Endothelial cell of umbilical vein (primary cell): ENCODE data around the gene FTO.

Experiments
- EZH2 ChIP-seq: IDR thresholded peaks from 2 replicates; pipeline ENCODE4 v1.6.1; 2012; ENCODE audit warnings: borderline replicate concordance, low read depth, mild to moderate bottlenecking, moderate library complexity, low read length, inconsistent platforms; ENCODE audit not compliant: severe bottlenecking
- FOS ChIP-seq: IDR thresholded peaks from 2 replicates; pipeline ENCODE4 v1.6.1; 2011; ENCODE audit warnings: mild to moderate bottlenecking, low read length, moderate library complexity, borderline replicate concordance; ENCODE audit not compliant: insufficient read depth
- GATA2 ChIP-seq: IDR thresholded peaks from 2 replicates; pipeline ENCODE4 v1.7.0; 2011; ENCODE audit warnings: low read depth, mild to moderate bottlenecking, moderate library complexity, mixed read lengths, low read length; ENCODE audit not compliant: insufficient read length, insufficient read depth
- JUN ChIP-seq: IDR thresholded peaks from 2 replicates; pipeline ENCODE4 v1.6.1; 2011; ENCODE audit warnings: borderline replicate concordance, low read depth; ENCODE audit not compliant: insufficient read length, insufficient read depth
- POLR2A ChIP-seq: IDR thresholded peaks from 2 replicates; pipeline ENCODE4 v1.6.1; 2012; ENCODE audit warnings: low read depth, mild to moderate bottlenecking, control low read depth, low read length
- POLR2AphosphoS5 ChIP-seq: IDR thresholded peaks from 2 replicates; pipeline ENCODE4 v1.6.1; 2012; ENCODE audit warnings: low read depth, mild to moderate bottlenecking, control low read depth, low read length, moderate library complexity; ENCODE audit not compliant: insufficient read depth
- TF ChIP-seq, protein P1 (sequence below), 2 donors: IDR thresholded peaks; 1 replicate in 1 of 2; 2 replicates in 1 of 2; pipeline ENCODE4 v1.5.1; 2011; ENCODE audit warnings: low read length in 2 of 2, mild to moderate bottlenecking in 2 of 2, moderate library complexity in 2 of 2, control low read depth in 1 of 2, inconsistent platforms in 1 of 2, low read depth in 1 of 2; ENCODE audit not compliant: insufficient read depth in 1 of 2; ENCODE audit errors: extremely low read depth in 1 of 2
- TF ChIP-seq, protein P2 (sequence below): IDR thresholded peaks from 2 replicates; pipeline ENCODE4 v1.6.1; 2011; ENCODE audit not compliant: insufficient read depth, insufficient read length

DNA sequence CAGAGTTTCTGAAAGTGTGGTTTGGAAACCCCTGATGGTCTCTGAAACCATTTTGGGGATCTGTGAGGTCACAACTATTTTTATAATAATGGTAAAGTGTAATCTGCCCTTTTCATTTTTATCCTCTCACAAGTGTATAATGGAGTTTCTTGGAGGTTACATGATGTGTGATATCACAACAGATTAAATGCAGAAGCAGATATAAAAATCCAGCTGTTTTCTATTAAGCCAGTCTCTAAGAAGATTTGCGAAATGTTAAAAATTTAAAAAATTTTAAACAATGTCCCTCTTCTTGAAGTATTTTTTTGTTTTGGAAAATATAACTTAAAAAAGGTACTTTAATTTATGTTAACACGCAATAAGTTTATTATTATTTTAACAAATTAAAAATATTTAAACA lies 49.0 kb upstream of the FTO start:
- TF ChIP-seq, protein P1, sequence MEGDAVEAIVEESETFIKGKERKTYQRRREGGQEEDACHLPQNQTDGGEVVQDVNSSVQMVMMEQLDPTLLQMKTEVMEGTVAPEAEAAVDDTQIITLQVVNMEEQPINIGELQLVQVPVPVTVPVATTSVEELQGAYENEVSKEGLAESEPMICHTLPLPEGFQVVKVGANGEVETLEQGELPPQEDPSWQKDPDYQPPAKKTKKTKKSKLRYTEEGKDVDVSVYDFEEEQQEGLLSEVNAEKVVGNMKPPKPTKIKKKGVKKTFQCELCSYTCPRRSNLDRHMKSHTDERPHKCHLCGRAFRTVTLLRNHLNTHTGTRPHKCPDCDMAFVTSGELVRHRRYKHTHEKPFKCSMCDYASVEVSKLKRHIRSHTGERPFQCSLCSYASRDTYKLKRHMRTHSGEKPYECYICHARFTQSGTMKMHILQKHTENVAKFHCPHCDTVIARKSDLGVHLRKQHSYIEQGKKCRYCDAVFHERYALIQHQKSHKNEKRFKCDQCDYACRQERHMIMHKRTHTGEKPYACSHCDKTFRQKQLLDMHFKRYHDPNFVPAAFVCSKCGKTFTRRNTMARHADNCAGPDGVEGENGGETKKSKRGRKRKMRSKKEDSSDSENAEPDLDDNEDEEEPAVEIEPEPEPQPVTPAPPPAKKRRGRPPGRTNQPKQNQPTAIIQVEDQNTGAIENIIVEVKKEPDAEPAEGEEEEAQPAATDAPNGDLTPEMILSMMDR (IDR thresholded peaks at IDR 0.05; ENCODE audit: extremely low read depth in 1 of 2, insufficient read depth in 1 of 2, low read depth in 1 of 2, low read length in 2 of 2): no peak
- no peak for TF ChIP-seq GATA2
- TF ChIP-seq JUN: no peak
- TF ChIP-seq POLR2AphosphoS5: no peak
- TF ChIP-seq FOS: no peak
- no peak for TF ChIP-seq POLR2A
- TF ChIP-seq EZH2: no peak
- TF ChIP-seq, protein P2, sequence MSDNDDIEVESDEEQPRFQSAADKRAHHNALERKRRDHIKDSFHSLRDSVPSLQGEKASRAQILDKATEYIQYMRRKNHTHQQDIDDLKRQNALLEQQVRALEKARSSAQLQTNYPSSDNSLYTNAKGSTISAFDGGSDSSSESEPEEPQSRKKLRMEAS: no peak
